ENCODE measurements around the gene FITM1. TPM values are rescaled to one million over a fixed set of nuclear protein-coding genes. Genes with fewer than 3 reads are reported as not detected.
A peak's percentile ranks its signal among the peaks of the same experiment; 100 is the strongest.

Gene FITM1
- total RNA-seq, 3 donors from 2014 or later (not counting 1 experiment from before 2014, with no cell fraction given): 0.80 to 2.8 (median 2.3) TPM

DNA sequence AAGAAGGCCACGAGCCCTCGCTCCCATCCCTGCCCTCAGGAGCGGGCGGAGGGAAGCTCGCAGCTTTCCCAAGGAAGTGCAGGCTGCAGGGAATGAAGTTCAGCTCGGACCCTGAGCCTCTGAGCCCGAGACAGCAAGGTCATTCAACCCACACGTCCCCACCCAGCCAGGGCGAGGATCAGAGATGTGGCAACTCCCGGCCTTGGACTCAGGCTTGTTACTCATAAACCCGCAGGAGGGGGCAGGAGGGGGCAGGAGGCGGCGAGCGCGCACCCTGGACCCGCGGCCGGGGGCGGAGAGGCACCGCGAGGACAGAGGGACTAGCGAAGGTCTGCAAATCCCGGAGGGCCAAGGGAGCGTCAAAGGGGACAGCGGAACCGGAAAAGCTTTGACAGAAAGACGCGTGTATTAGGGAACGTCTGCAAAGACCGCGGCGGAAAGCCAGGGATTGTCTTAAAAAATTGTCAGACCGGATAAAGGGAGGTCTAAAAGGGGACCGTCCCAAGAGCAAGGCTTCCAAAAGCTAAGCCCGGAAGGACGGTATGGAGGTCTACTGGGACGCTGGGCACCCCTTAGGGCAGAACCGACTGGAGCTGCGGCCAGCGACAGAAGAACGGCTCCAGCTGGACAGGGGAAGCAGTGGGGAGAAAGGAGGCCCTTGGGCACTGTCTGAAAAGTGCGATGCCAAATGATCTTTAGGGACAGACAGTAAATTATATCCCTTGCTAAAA is 16.5 kb upstream of the FITM1 start:
- Mint-ChIP-seq H3K9me3 (no peaks in the 10 kb centered on the region), H3K4me3 (peak overlapping the region; percentile 99), H3K4me1 (peaks cover 24 to 29% of the 10 kb centered on the region in 2 donors), H3K36me3 (peaks cover 3% of the 10 kb centered on the region), H3K27ac (peak overlapping the region; percentile 96 to 99), H3K27me3 (ENCODE audit: low read depth in 2 of 2) (no peaks in the 10 kb centered on the region)
- Histone ChIP-seq H3K4me1 (ENCODE audit: control insufficient read depth, insufficient read depth, low read length) (peaks cover 24% of the 10 kb centered on the region), H3K27me3 (ENCODE audit: control insufficient read depth, insufficient read depth, low read length) (no peaks in the 10 kb centered on the region), H3K27ac (ENCODE audit: low read length) (peak overlapping the region; percentile 100), H3K4me3 (ENCODE audit: low read length) (peak overlapping the region; percentile 62), H3K36me3 (ENCODE audit: control insufficient read depth, insufficient read depth, low read length) (peaks cover 20% of the 10 kb centered on the region), H3K9me3 (ENCODE audit: control insufficient read depth, insufficient read depth, low read length) (no peaks in the 10 kb centered on the region)
- under 1% methylated on average over 42 of the region's 42 CpGs for WGBS (ENCODE audit: insufficient coverage)
- peak in 1 of 2 donors; percentile 90 for DNase-seq
- intact Hi-C loops (cut with micrococcal nuclease): loop anchor here (1.0 to 2.0 kb wide), 9 partner anchors 22 to 329 kb away; partner anchors contain the start of genes CARMIL3, CHMP4A, EMC9 and IPO4
- peak; percentile 17 to 44 (median 30) for ATAC-seq
- TF ChIP-seq, protein P1, sequence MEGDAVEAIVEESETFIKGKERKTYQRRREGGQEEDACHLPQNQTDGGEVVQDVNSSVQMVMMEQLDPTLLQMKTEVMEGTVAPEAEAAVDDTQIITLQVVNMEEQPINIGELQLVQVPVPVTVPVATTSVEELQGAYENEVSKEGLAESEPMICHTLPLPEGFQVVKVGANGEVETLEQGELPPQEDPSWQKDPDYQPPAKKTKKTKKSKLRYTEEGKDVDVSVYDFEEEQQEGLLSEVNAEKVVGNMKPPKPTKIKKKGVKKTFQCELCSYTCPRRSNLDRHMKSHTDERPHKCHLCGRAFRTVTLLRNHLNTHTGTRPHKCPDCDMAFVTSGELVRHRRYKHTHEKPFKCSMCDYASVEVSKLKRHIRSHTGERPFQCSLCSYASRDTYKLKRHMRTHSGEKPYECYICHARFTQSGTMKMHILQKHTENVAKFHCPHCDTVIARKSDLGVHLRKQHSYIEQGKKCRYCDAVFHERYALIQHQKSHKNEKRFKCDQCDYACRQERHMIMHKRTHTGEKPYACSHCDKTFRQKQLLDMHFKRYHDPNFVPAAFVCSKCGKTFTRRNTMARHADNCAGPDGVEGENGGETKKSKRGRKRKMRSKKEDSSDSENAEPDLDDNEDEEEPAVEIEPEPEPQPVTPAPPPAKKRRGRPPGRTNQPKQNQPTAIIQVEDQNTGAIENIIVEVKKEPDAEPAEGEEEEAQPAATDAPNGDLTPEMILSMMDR (IDR thresholded peaks at IDR 0.05): no peak

DNA sequence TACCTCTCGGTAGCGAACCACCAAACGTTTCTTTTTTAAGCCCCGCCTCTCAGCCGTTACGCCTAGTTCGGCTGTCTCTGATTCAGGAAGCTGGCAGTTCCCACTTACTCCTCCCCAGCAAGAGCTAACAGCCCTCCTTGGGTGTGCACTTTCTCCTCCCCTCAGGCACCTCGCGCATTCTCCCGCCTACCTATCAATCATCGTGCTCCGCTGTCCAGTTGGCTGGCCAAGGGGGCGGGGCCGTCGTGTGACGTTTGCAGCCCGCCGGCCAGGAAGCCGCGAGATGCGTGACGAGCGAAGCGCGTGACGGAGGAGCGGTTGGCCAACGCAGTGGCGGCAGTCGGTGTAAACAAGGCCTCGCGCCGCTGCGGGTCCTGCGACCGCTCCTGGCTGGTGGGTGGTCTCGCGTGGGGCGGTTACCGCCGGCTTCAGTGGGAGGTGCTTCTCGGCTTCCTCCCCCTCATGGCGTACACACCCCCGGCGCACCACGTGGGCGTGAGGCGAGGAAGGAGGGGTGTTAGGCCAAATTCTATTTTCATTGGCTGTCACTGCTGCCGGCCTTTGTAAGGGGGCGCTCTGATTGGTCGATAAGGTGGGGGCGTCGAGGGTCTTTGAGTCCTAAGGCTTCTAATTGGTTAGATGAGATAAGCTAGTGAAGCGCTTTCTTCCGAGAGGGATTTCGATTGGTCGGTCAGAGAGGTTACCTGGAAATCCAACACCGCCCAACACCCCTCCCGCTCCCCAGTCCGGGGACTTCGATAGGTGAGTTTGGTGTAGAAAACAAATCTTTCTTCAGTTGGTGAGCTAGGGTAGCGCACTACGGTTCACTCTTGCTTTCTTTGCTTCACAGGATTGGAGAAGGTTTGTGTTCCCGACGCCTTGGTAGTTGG is 15.7 kb upstream of the FITM1 start, which contains the start of the genes DCAF11 and NRL:
DCAF11 (plus strand) TSS at position 246 of the 890 bp plus-strand sequence. CDS start 818 bp downstream, outside the sequence.
NRL (minus strand) TSS at position 418 of the 890 bp plus-strand sequence. CDS start 32,101 bp downstream, outside the sequence.
- Histone ChIP-seq H3K27ac (ENCODE audit: low read length) (peak within 1 kb of the TSS; percentile 100), H3K4me1 (ENCODE audit: control insufficient read depth, insufficient read depth, low read length) (peaks cover 24% of the 10 kb centered on the region), H3K4me3 (ENCODE audit: low read length) (peak within 1 kb of the TSS; percentile 62), H3K27me3 (ENCODE audit: control insufficient read depth, insufficient read depth, low read length) (no peaks in the 10 kb centered on the region), H3K9me3 (ENCODE audit: control insufficient read depth, insufficient read depth, low read length) (no peaks in the 10 kb centered on the region), H3K36me3 (ENCODE audit: control insufficient read depth, insufficient read depth, low read length) (peaks cover 28% of the 10 kb centered on the region)
- ATAC-seq: peak; percentile 81 to 94 (median 83)
- Mint-ChIP-seq H3K27ac (peak within 1 kb of the TSS; percentile 96 to 99), H3K4me3 (peak within 1 kb of the TSS; percentile 99), H3K36me3 (peaks cover 6% of the 10 kb centered on the region), H3K4me1 (peaks cover 22 to 27% of the 10 kb centered on the region in 2 donors), H3K27me3 (ENCODE audit: low read depth in 2 of 2) (no peaks in the 10 kb centered on the region), H3K9me3 (no peaks in the 10 kb centered on the region)
- intact Hi-C loops (cut with micrococcal nuclease): loop anchor here (1.0 to 2.0 kb wide), 10 partner anchors 22 to 328 kb away; partner anchors contain the start of genes CARMIL3, CHMP4A, DHRS1 and EMC9
- TF ChIP-seq, protein P1 (IDR thresholded peaks at IDR 0.05): no peak
- under 1% methylated on average over 55 of the region's 65 CpGs for WGBS (ENCODE audit: insufficient coverage)
- DNase-seq: peak; percentile 99

DNA sequence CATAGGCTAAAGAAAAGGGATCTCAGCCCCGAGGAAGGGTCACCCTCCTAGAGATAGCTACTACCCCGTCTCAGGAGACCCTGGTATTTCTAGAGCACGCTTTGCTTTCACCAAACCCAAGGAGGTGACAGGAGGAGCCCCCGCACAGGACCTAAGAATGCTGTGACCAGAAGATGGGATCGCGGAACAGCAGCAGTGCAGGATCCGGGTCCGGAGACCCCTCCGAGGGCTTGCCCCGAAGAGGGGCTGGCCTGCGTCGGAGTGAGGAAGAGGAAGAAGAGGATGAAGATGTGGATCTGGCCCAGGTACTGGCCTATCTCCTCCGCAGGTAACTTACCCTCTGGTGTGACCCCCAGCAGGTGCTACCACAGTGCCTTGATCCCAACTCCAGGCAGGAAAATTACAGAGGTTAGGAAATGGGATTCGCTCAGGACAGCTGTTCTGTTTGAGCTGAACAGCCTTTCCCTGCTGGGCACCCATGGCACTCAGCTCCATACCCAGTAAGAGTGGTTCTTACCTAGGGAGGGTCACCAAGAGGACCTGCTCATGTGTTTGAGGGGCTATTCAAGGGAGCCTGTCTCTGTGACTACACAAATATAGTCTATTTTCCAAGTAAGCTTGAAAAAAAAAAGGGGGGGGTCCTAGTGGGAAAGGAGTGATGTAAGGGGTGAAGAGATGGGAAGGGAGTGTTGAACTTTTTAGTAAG is 14.9 kb upstream of the FITM1 start:
- Histone ChIP-seq H3K27me3 (ENCODE audit: control insufficient read depth, insufficient read depth, low read length) (no peaks in the 10 kb centered on the region), H3K4me1 (ENCODE audit: control insufficient read depth, insufficient read depth, low read length) (peaks cover 24% of the 10 kb centered on the region), H3K9me3 (ENCODE audit: control insufficient read depth, insufficient read depth, low read length) (no peaks in the 10 kb centered on the region), H3K36me3 (ENCODE audit: control insufficient read depth, insufficient read depth, low read length) (peaks cover 32% of the 10 kb centered on the region), H3K27ac (ENCODE audit: low read length) (peak overlapping the region; percentile 100), H3K4me3 (ENCODE audit: low read length) (peak overlapping the region; percentile 62)
- intact Hi-C loops (cut with micrococcal nuclease): loop anchor here (1.0 to 2.0 kb wide), 4 partner anchors 63 to 327 kb away; partner anchors contain the start of genes CARMIL3, DHRS1, IPO4 and NOP9
- Mint-ChIP-seq H3K4me3 (peak overlapping the region; percentile 99), H3K9me3 (no peaks in the 10 kb centered on the region), H3K27ac (peak overlapping the region; percentile 96 to 99), H3K36me3 (peaks cover 6% of the 10 kb centered on the region), H3K27me3 (ENCODE audit: low read depth in 2 of 2) (no peaks in the 10 kb centered on the region), H3K4me1 (peaks cover 22 to 27% of the 10 kb centered on the region in 2 donors)
- 3% methylated on average over 14 of the region's 14 CpGs for WGBS (ENCODE audit: insufficient coverage)
- ATAC-seq (no peak), DNase-seq (no peak)
- TF ChIP-seq, protein P1 (IDR thresholded peaks at IDR 0.05): no peak

Data from natural killer cell (primary cell).